Mesendoderm (in vitro differentiated cells): ENCODE data around the gene PPP1R9A.

Experiments
- DNase-seq: peaks from one replicate; pipeline ENCODE4 v3.0.0; 2013
- H2AK5ac ChIP-seq: 2 replicates; pipeline ENCODE4 v1.6.1; 2013; ENCODE audit warnings: low read length, inconsistent platforms
- H2BK120ac ChIP-seq: 2 replicates; pipeline ENCODE4 v1.6.1; 2013; ENCODE audit warnings: low read depth, mild to moderate bottlenecking, low read length, moderate library complexity, mixed read lengths
- H2BK15ac ChIP-seq: replicated peaks from 2 replicates; pipeline ENCODE4 v1.6.1; 2013; ENCODE audit warnings: low read depth, mild to moderate bottlenecking, moderate library complexity
- H2BK5ac ChIP-seq: 2 replicates; pipeline ENCODE4 v1.6.1; 2013; ENCODE audit warnings: low read length, inconsistent platforms
- H3K18ac ChIP-seq: 2 replicates; pipeline ENCODE4 v1.6.1; 2013; ENCODE audit warnings: mild to moderate bottlenecking, low read length, mixed read lengths
- H3K23ac ChIP-seq: one replicate; pipeline ENCODE4 v1.6.1; 2013; ENCODE audit warnings: low read length
- H3K27ac ChIP-seq: 2 replicates; pipeline ENCODE4 v1.5.1; 2013; ENCODE audit warnings: low read depth, mild to moderate bottlenecking, inconsistent platforms, low read length, moderate library complexity
- H3K27me3 ChIP-seq: 2 replicates; pipeline ENCODE4 v1.6.1; 2013; ENCODE audit warnings: low read length, control low read depth, mild to moderate bottlenecking, inconsistent platforms; ENCODE audit not compliant: insufficient read depth, poor library complexity
- H3K36me3 ChIP-seq: 2 replicates; pipeline ENCODE4 v1.6.1; 2013; ENCODE audit warnings: low read length, inconsistent platforms; ENCODE audit not compliant: control insufficient read depth, insufficient read depth
- H3K4ac ChIP-seq: one replicate; pipeline ENCODE4 v1.6.1; 2013; ENCODE audit warnings: low read depth, mild to moderate bottlenecking, low read length, moderate library complexity
- H3K4me1 ChIP-seq: 2 replicates; pipeline ENCODE4 v1.6.1; 2013; ENCODE audit warnings: low read depth, low read length, inconsistent platforms; ENCODE audit not compliant: control insufficient read depth
- H3K4me2 ChIP-seq: 2 replicates; pipeline ENCODE4 v1.6.1; 2013; ENCODE audit warnings: low read length
- H3K4me3 ChIP-seq: 2 replicates; pipeline ENCODE4 v1.5.1; 2013; ENCODE audit warnings: mild to moderate bottlenecking, low read length
- H3K56ac ChIP-seq: one replicate; pipeline ENCODE4 v1.6.1; 2013; ENCODE audit warnings: low read length
- H3K79me1 ChIP-seq: 2 replicates; pipeline ENCODE4 v1.6.1; 2013; ENCODE audit warnings: low read length, inconsistent platforms
- H3K79me2 ChIP-seq: 2 replicates; pipeline ENCODE4 v1.6.1; 2013; ENCODE audit warnings: mild to moderate bottlenecking, low read length; ENCODE audit not compliant: control insufficient read depth, insufficient read depth
- H3K9ac ChIP-seq: 2 replicates; pipeline ENCODE4 v1.6.1; 2013; ENCODE audit warnings: low read length, inconsistent platforms
- H4K5ac ChIP-seq: one replicate; pipeline ENCODE4 v1.6.1; 2013; ENCODE audit warnings: low read length
- H4K8ac ChIP-seq: one replicate; pipeline ENCODE4 v1.6.1; 2013; ENCODE audit warnings: low read depth, mild to moderate bottlenecking, control low read depth, low read length, moderate library complexity
- WGBS: extraction: QIAGEN DNeasy Blood & Tissue Kit; methylation state at CpG from one replicate; pipeline ENCODE4 v1.1.7; 2013; ENCODE audit warnings: low lambda C conversion rate, missing lambda C conversion rate; ENCODE audit not compliant: insufficient coverage; ENCODE audit errors: extremely low coverage; 5-methylcytosine and 5-hydroxymethylcytosine counted together

PPP1R9A gene

DNA sequence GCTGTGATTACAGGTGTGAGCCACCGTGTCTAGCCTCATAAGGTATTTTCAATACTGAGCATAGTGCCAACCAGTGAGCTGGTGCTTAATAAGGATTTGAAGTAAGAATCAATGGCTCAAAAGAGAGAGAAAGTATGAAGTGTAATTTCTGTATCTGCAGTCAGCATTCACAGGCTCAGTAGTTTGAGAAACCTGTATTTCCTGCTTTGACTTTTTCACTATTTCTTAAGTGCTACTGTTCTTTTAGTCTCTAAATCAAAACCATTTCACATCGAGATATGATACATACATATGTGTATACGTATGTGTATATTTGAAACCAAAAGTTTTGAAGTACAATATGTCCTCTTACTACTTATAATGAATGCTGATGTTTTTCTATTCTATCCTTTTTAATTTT is 189.9 kb downstream of the PPP1R9A start:
- no peak overlapping the region for H3K27ac ChIP-seq
- no peak overlapping the region for H3K4me2 ChIP-seq
- no peak overlapping the region for H4K5ac ChIP-seq
- DNase-seq: no peak
- no peak overlapping the region for H2AK5ac ChIP-seq
- no peaks in the 10 kb centered on the region for H3K79me1 ChIP-seq
- no peak overlapping the region for H3K18ac ChIP-seq
- no peaks in the 10 kb centered on the region for H3K27me3 ChIP-seq
- H3K23ac ChIP-seq: no peak overlapping the region
- no CpG with 5 or more reads among the region's 3 CpGs for WGBS
- H3K4me3 ChIP-seq: no peak overlapping the region
- H2BK5ac ChIP-seq: no peak overlapping the region
- H3K4me1 ChIP-seq: no peaks in the 10 kb centered on the region
- H3K9ac ChIP-seq: no peak overlapping the region
- H2BK15ac ChIP-seq: no peak overlapping the region
- H3K79me2 ChIP-seq: no peaks in the 10 kb centered on the region
- no peak overlapping the region for H2BK120ac ChIP-seq
- no peak overlapping the region for H3K56ac ChIP-seq
- H4K8ac ChIP-seq: no peak overlapping the region
- no peaks in the 10 kb centered on the region for H3K36me3 ChIP-seq
- H3K4ac ChIP-seq: no peak overlapping the region

DNA sequence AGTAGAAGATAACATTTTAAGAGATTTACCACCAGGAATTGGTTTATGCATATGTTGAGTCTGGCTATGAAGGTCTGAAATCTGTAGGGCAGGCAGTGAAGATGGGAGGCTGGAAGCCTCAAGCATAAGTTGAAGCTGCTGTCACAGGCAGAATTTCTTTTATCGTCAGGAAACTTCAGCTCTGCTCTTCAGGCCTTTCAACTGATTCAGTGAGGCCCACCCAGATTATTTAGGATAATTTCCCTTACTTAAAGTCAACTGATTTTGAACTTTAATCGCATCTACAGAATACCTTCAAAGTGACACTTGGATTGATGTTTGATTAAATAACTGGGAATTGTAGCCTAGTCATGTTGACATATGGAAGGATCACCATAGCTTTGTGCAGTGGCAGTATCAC is 190.5 kb downstream of the PPP1R9A start:
- Histone ChIP-seq H2BK5ac (no peak overlapping the region), H3K9ac (no peak overlapping the region), H3K4me3 (no peak overlapping the region), H3K4me1 (no peaks in the 10 kb centered on the region), H2BK15ac (no peak overlapping the region), H2AK5ac (no peak overlapping the region), H2BK120ac (no peak overlapping the region), H3K4me2 (no peak overlapping the region), H3K27me3 (no peaks in the 10 kb centered on the region), H3K36me3 (no peaks in the 10 kb centered on the region), H3K4ac (no peak overlapping the region), H3K56ac (no peak overlapping the region), H3K27ac (no peak overlapping the region), H3K23ac (no peak overlapping the region), H4K5ac (no peak overlapping the region), H3K79me1 (no peaks in the 10 kb centered on the region), H4K8ac (no peak overlapping the region), H3K79me2 (no peaks in the 10 kb centered on the region), H3K18ac (no peak overlapping the region)
- no CpG with 5 or more reads among the region's 2 CpGs for WGBS
- no peak for DNase-seq

DNA sequence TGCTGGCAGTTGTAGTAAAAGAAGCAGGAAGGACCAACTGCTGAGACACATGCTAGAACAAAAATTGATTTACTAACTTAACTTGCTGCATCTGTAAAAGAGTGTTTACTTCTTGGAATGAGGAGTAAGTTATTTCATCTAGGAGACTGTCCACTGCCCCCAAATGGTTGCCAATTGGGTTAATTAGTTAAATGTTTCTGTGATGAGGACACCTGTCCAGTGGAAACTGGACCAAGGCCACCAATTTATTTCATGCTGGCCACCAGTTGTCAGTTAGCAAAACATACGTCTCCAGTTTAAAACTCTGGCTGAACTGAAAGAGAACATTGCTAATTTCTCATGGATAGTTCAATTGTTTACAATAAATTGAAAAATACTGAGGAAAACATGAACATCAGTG is 191.7 kb downstream of the PPP1R9A start:
- Histone ChIP-seq H2BK120ac (no peak overlapping the region), H2BK15ac (no peak overlapping the region), H3K27ac (no peak overlapping the region), H3K27me3 (no peaks in the 10 kb centered on the region), H2AK5ac (no peak overlapping the region), H3K9ac (no peak overlapping the region), H3K4ac (no peak overlapping the region), H2BK5ac (no peak overlapping the region), H3K79me2 (no peaks in the 10 kb centered on the region), H4K8ac (no peak overlapping the region), H3K4me1 (no peaks in the 10 kb centered on the region), H3K4me2 (no peak overlapping the region), H4K5ac (no peak overlapping the region), H3K23ac (no peak overlapping the region), H3K79me1 (no peaks in the 10 kb centered on the region), H3K56ac (no peak overlapping the region), H3K4me3 (no peak overlapping the region), H3K18ac (no peak overlapping the region), H3K36me3 (no peaks in the 10 kb centered on the region)
- no CpG with 5 or more reads among the region's 1 CpG for WGBS
- DNase-seq: no peak

DNA sequence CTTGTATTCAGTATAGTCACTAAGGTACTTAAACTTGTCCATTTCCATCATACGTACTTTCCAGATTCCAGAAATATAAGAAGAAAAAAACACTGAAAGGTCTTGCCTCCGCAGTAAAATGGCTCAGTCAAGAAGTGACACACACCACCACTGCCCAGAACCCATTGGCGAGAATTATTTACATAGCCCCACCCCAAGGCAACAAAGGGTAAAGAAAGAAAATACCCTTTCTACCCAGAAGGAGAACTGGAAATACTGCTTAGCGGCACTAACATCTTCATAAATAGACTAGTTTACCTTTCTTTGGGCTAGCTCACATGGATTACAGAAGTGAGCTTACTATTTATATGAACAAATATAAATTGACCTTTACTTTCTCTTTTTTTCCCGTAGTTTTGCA is 194.0 kb downstream of the PPP1R9A start:
- no peak overlapping the region for H2BK120ac ChIP-seq
- no CpG with 5 or more reads among the region's 5 CpGs for WGBS

DNA sequence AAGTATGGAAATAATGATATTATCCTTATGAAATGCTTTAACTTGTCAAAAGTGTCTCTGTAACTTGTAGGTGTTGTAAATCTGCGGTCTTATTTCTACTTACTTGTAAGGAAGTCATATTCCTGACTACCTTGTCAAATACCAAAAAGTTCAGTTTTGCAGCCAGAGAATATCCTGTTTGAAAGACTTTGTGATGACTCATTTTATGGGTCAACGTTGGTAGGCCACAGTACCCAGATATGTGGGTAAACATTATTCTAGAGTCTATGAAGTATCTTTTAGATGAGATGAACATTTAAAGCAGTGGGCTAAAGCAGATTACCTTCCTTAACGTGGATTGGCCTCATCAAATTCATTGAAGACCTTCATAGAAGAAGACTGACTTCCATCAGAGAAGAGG is 195.3 kb downstream of the PPP1R9A start:
- Histone ChIP-seq H2AK5ac (no peak overlapping the region), H3K4me2 (no peak overlapping the region), H2BK120ac (no peak overlapping the region), H3K79me2 (no peaks in the 10 kb centered on the region), H3K18ac (no peak overlapping the region), H3K27me3 (no peaks in the 10 kb centered on the region), H3K9ac (no peak overlapping the region), H3K79me1 (no peaks in the 10 kb centered on the region), H3K4me3 (no peak overlapping the region), H2BK5ac (no peak overlapping the region), H3K4me1 (no peaks in the 10 kb centered on the region), H3K27ac (no peak overlapping the region), H3K36me3 (no peaks in the 10 kb centered on the region), H3K4ac (no peak overlapping the region), H2BK15ac (no peak overlapping the region), H3K23ac (no peak overlapping the region), H4K8ac (no peak overlapping the region), H4K5ac (no peak overlapping the region), H3K56ac (no peak overlapping the region)
- no CpG with 5 or more reads among the region's 3 CpGs for WGBS
- DNase-seq: no peak

More for the DNA sequence above, 194.0 kb downstream of the PPP1R9A start:
- Histone ChIP-seq H3K4me1 (no peaks in the 10 kb centered on the region), H3K4ac (no peak overlapping the region), H3K27ac (no peak overlapping the region), H3K9ac (no peak overlapping the region), H4K5ac (no peak overlapping the region), H3K23ac (no peak overlapping the region), H2BK5ac (no peak overlapping the region), H3K79me2 (no peaks in the 10 kb centered on the region), H2AK5ac (no peak overlapping the region), H3K56ac (no peak overlapping the region), H3K27me3 (no peaks in the 10 kb centered on the region), H3K4me3 (no peak overlapping the region), H3K79me1 (no peaks in the 10 kb centered on the region), H2BK15ac (no peak overlapping the region), H3K18ac (no peak overlapping the region), H3K36me3 (no peaks in the 10 kb centered on the region), H4K8ac (no peak overlapping the region), H3K4me2 (no peak overlapping the region)
- no peak for DNase-seq

DNA sequence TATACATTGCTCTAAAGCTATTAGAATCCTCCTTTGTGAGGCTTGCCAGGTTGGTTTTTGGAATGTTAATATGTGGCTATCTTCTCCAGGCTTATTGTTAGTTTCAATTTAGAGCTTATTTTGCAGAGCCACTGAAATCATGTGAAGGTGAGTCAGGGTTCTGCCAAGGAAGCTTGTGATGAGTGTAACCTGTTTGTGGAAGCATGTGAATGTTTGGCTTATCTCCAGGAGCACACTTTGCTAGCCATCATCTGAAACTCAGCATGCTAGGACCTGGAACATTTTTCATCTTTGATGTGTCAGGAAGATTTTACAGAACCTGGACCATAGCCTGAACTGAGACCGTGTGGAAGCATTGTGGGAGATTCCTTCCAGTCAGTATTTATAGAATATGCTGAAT is 197.3 kb downstream of the PPP1R9A start:
- no peaks in the 10 kb centered on the region for H3K4me1 ChIP-seq
- H3K36me3 ChIP-seq: no peaks in the 10 kb centered on the region
- H3K4ac ChIP-seq: no peak overlapping the region
- H2BK5ac ChIP-seq: no peak overlapping the region
- no peak overlapping the region for H2BK15ac ChIP-seq
- no peaks in the 10 kb centered on the region for H3K27me3 ChIP-seq
- H4K8ac ChIP-seq: no peak overlapping the region
- H4K5ac ChIP-seq: no peak overlapping the region
- H3K18ac ChIP-seq: no peak overlapping the region
- H3K79me1 ChIP-seq: no peaks in the 10 kb centered on the region
- DNase-seq: no peak
- no peak overlapping the region for H2AK5ac ChIP-seq
- no peak overlapping the region for H2BK120ac ChIP-seq
- no peak overlapping the region for H3K4me2 ChIP-seq
- H3K56ac ChIP-seq: no peak overlapping the region
- no peak overlapping the region for H3K9ac ChIP-seq
- H3K4me3 ChIP-seq: no peak overlapping the region
- no peak overlapping the region for H3K27ac ChIP-seq
- no CpG with 5 or more reads among the region's 1 CpG for WGBS
- H3K79me2 ChIP-seq: no peaks in the 10 kb centered on the region
- no peak overlapping the region for H3K23ac ChIP-seq
